Measurements from ENCODE around the gene HPSE2.

The HPSE2 gene

GRCh38 chr10:99080275-99080945 lies 155.2 kb downstream of the HPSE2 start:
- TF ChIP-seq RAD21 (IDR thresholded peaks at IDR 0.05; ENCODE audit: low read depth), result no peak

GRCh38 chr10:99062591-99062990 lies 173.1 kb downstream of the HPSE2 start:
- TF ChIP-seq NFIC (IDR thresholded peaks at IDR 0.05) (no peak), EP300 (IDR thresholded peaks at IDR 0.05; ENCODE audit: borderline replicate concordance) (no peak), USF1 (IDR thresholded peaks at IDR 0.05) (no peak), TEAD4 (IDR thresholded peaks at IDR 0.05) (no peak), REST (IDR thresholded peaks at IDR 0.05; ENCODE audit: low read depth) (no peak), RAD21 (IDR thresholded peaks at IDR 0.05; ENCODE audit: low read depth) (no peak)

GRCh38 chr10:99058762-99059161 lies 176.9 kb downstream of the HPSE2 start:
- TF ChIP-seq YY1 (IDR thresholded peaks at IDR 0.05; ENCODE audit: low read depth) (no peak), TAF1 (IDR thresholded peaks at IDR 0.05; ENCODE audit: low read depth) (no peak), MAX (IDR thresholded peaks at IDR 0.05) (no peak), TEAD4 (IDR thresholded peaks at IDR 0.05) (no peak), USF1 (IDR thresholded peaks at IDR 0.05) (no peak), ZBTB7A (IDR thresholded peaks at IDR 0.05; ENCODE audit: low read depth) (no peak)

- TF ChIP-seq USF1 (IDR thresholded peaks at IDR 0.05) (no peak), CREB1 (IDR thresholded peaks at IDR 0.05; ENCODE audit: low read depth) (no peak), NFIC (IDR thresholded peaks at IDR 0.05) (0 out of 2 replicates have a peak, but pooled peaks have one; percentile 8), EP300 (IDR thresholded peaks at IDR 0.05; ENCODE audit: borderline replicate concordance) (no peak)
These were observed 177.5 kb downstream of the HPSE2 start for GRCh38 chr10:99057936-99058690.

- TF ChIP-seq TEAD4 (IDR thresholded peaks at IDR 0.05) (no peak), CREB1 (IDR thresholded peaks at IDR 0.05; ENCODE audit: low read depth) (no peak), EGR1 (IDR thresholded peaks at IDR 0.05) (no peak), NFIC (IDR thresholded peaks at IDR 0.05) (no peak), MAX (IDR thresholded peaks at IDR 0.05) (no peak), REST (IDR thresholded peaks at IDR 0.05; ENCODE audit: low read depth) (no peak), TAF1 (IDR thresholded peaks at IDR 0.05; ENCODE audit: low read depth) (no peak), RAD21 (IDR thresholded peaks at IDR 0.05; ENCODE audit: low read depth) (no peak), FOXM1 (IDR thresholded peaks at IDR 0.05; ENCODE audit: borderline replicate concordance, low read depth) (no peak), CEBPB (IDR thresholded peaks at IDR 0.05) (no peak), EP300 (IDR thresholded peaks at IDR 0.05; ENCODE audit: borderline replicate concordance) (no peak), TCF12 (IDR thresholded peaks at IDR 0.05; ENCODE audit: low read depth) (no peak), YY1 (IDR thresholded peaks at IDR 0.05; ENCODE audit: low read depth) (no peak), ZBTB7A (IDR thresholded peaks at IDR 0.05; ENCODE audit: low read depth) (no peak)
These were observed 190.0 kb downstream of the HPSE2 start for GRCh38 chr10:99045671-99046070.
